ENCODE measurements around the gene PIH1D2.

The PIH1D2 gene

GRCh38 chr11:112082729-112083128 is 8.9 kb upstream of the PIH1D2 start:
- H3K27me3 ChIP-seq (ENCODE audit: control insufficient read depth in 1 of 2, insufficient read depth in 1 of 2, low read length in 2 of 2) = no peaks in the 10 kb centered on the region
- H4K91ac ChIP-seq (ENCODE audit: low read length) = no peak overlapping the region
- no peak overlapping the region for H3K4me2 ChIP-seq (ENCODE audit: low read length, poor library complexity, severe bottlenecking)
- H2BK12ac ChIP-seq (ENCODE audit: low read length in 2 of 2) = no peak overlapping the region
- 46% methylated on average over 4 of the region's 4 CpGs for WGBS
- H2AFZ ChIP-seq (ENCODE audit: low read depth, low read length) = no peak overlapping the region
- no peak overlapping the region for H2BK120ac ChIP-seq (ENCODE audit: low read depth, low read length)
- peaks cover under 1% of the 10 kb centered on the region for H3K4me1 ChIP-seq (ENCODE audit: control insufficient read depth, insufficient read depth, low read depth, low read length)
- no peak overlapping the region for H3K23ac ChIP-seq (ENCODE audit: low read length in 2 of 2)
- H3K36me3 ChIP-seq (ENCODE audit: control insufficient read depth in 1 of 2, insufficient read depth in 2 of 2, low read depth in 1 of 2, low read length in 2 of 2) = peaks cover 14 to 70% of the 10 kb centered on the region in 2 experiments
- peaks cover 14% of the 10 kb centered on the region for H3K79me1 ChIP-seq (replicated peaks; ENCODE audit: low read length, poor library complexity, severe bottlenecking)
- no peak overlapping the region for H3K4me3 ChIP-seq (ENCODE audit: insufficient read depth in 1 of 2, low read depth in 1 of 2, low read length in 2 of 2)
- no peak overlapping the region for H3K4ac ChIP-seq (ENCODE audit: low read depth in 1 of 2, low read length in 2 of 2)
- peak; percentile 95 for DNase-seq
- H3K18ac ChIP-seq (ENCODE audit: low read depth in 1 of 2, low read length in 2 of 2) = no peak overlapping the region
- H2AK5ac ChIP-seq (ENCODE audit: low read length, severe bottlenecking) = no peak overlapping the region
- no peak overlapping the region for H4K8ac ChIP-seq (ENCODE audit: low read length)
- H3K27ac ChIP-seq (ENCODE audit: low read length, poor library complexity, severe bottlenecking) = peak overlapping the region; percentile 28
- no peak overlapping the region for H2BK5ac ChIP-seq (ENCODE audit: low read depth, low read length, poor library complexity, severe bottlenecking)
- H3K9ac ChIP-seq (ENCODE audit: low read length) = peak overlapping the region; percentile 87
- no peak overlapping the region for H2BK15ac ChIP-seq (ENCODE audit: low read depth, poor library complexity, severe bottlenecking)
- H3K14ac ChIP-seq (ENCODE audit: low read length in 2 of 2) = no peak overlapping the region
- H3K9me3 ChIP-seq (ENCODE audit: control insufficient read depth, low read length) = no peaks in the 10 kb centered on the region

DNA sequence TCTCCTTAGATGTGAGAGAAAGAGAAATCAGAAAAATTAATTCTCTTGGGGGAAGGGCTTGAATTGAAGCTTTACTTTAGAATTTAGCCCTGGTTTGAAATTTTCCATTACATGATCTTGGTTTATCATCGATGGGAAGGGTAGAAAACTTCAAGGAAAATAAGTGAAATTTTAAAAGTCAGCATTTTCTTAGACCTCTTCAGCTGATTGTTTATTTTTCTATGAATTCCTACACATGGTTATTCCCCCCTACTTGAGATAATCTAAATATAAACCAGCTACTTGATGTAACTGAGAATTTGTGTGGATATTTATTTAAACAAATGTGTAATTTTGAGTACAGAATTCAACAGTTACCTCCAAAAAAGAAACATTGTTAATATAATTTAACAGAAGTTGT is 10.9 kb downstream of the PIH1D2 start:
- H3K18ac ChIP-seq (ENCODE audit: low read depth in 1 of 2, low read length in 2 of 2) = no peak overlapping the region
- 80% methylated on average over 1 of the region's 1 CpG for WGBS
- no peak overlapping the region for H3K27ac ChIP-seq (ENCODE audit: low read length, poor library complexity, severe bottlenecking)

DNA sequence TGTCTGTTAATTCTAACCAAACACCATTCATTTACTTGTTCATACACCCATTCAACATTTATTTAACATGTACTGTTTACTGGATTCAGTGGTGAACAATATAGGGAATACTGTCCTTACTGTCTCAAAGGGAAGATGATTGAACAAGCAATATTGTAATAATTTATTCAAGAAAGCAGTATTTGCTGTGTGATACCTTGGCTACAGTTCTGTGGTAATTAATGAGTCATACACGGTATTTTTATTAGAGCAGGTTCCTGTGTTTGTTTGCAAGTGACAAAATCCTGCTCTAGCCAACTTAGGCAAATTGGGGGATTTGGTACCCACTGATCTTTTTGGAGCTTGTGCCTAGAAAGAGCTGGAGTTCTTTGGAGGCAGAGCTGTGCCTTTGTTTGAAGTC is 15.7 kb downstream of the PIH1D2 start:
- H4K8ac ChIP-seq (ENCODE audit: low read length) = no peak overlapping the region
- no peak overlapping the region for H2AFZ ChIP-seq (ENCODE audit: low read depth, low read length)
- no peak overlapping the region for H4K91ac ChIP-seq (ENCODE audit: low read length)
- H3K9me3 ChIP-seq (ENCODE audit: control insufficient read depth, low read length) = no peaks in the 10 kb centered on the region
- H3K14ac ChIP-seq (ENCODE audit: low read length in 2 of 2) = no peak overlapping the region
- no peaks in the 10 kb centered on the region for H3K4me1 ChIP-seq (ENCODE audit: control insufficient read depth, insufficient read depth, low read depth, low read length)
- no peak overlapping the region for H3K27ac ChIP-seq (ENCODE audit: low read length, poor library complexity, severe bottlenecking)
- H2BK5ac ChIP-seq (ENCODE audit: low read depth, low read length, poor library complexity, severe bottlenecking) = no peak overlapping the region
- WGBS = 95% methylated on average over 1 of the region's 1 CpG
- no peak overlapping the region for H2AK5ac ChIP-seq (ENCODE audit: low read length, severe bottlenecking)
- no peak overlapping the region for H3K4me3 ChIP-seq (ENCODE audit: insufficient read depth in 1 of 2, low read depth in 1 of 2, low read length in 2 of 2)
- DNase-seq = no peak
- H3K36me3 ChIP-seq (ENCODE audit: control insufficient read depth in 1 of 2, insufficient read depth in 2 of 2, low read depth in 1 of 2, low read length in 2 of 2) = peaks cover 23 to 86% of the 10 kb centered on the region in 2 experiments
- no peak overlapping the region for H2BK15ac ChIP-seq (ENCODE audit: low read depth, poor library complexity, severe bottlenecking)
- no peak overlapping the region for H3K18ac ChIP-seq (ENCODE audit: low read depth in 1 of 2, low read length in 2 of 2)
- no peak overlapping the region for H3K23ac ChIP-seq (ENCODE audit: low read length in 2 of 2)
- no peak overlapping the region for H2BK120ac ChIP-seq (ENCODE audit: low read depth, low read length)
- no peak overlapping the region for H3K4ac ChIP-seq (ENCODE audit: low read depth in 1 of 2, low read length in 2 of 2)
- no peaks in the 10 kb centered on the region for H3K27me3 ChIP-seq (ENCODE audit: control insufficient read depth in 1 of 2, insufficient read depth in 1 of 2, low read length in 2 of 2)
- peaks cover 8% of the 10 kb centered on the region for H3K79me1 ChIP-seq (replicated peaks; ENCODE audit: low read length, poor library complexity, severe bottlenecking)
- no peak overlapping the region for H2BK12ac ChIP-seq (ENCODE audit: low read length in 2 of 2)
- H3K4me2 ChIP-seq (ENCODE audit: low read length, poor library complexity, severe bottlenecking) = no peak overlapping the region
- H3K9ac ChIP-seq (ENCODE audit: low read length) = no peak overlapping the region

More for the DNA sequence above, 10.9 kb downstream of the PIH1D2 start:
- Histone ChIP-seq H3K4ac (ENCODE audit: low read depth in 1 of 2, low read length in 2 of 2) (no peak overlapping the region), H2BK12ac (ENCODE audit: low read length in 2 of 2) (no peak overlapping the region), H3K4me2 (ENCODE audit: low read length, poor library complexity, severe bottlenecking) (no peak overlapping the region), H3K4me1 (ENCODE audit: control insufficient read depth, insufficient read depth, low read depth, low read length) (no peaks in the 10 kb centered on the region), H2BK15ac (ENCODE audit: low read depth, poor library complexity, severe bottlenecking) (no peak overlapping the region), H3K9me3 (ENCODE audit: control insufficient read depth, low read length) (no peaks in the 10 kb centered on the region), H4K91ac (ENCODE audit: low read length) (no peak overlapping the region), H2AFZ (ENCODE audit: low read depth, low read length) (no peak overlapping the region), H3K14ac (ENCODE audit: low read length in 2 of 2) (no peak overlapping the region), H3K9ac (ENCODE audit: low read length) (no peak overlapping the region), H3K23ac (ENCODE audit: low read length in 2 of 2) (no peak overlapping the region), H2AK5ac (ENCODE audit: low read length, severe bottlenecking) (no peak overlapping the region), H2BK120ac (ENCODE audit: low read depth, low read length) (no peak overlapping the region), H3K4me3 (ENCODE audit: insufficient read depth in 1 of 2, low read depth in 1 of 2, low read length in 2 of 2) (no peak overlapping the region), H3K27me3 (ENCODE audit: control insufficient read depth in 1 of 2, insufficient read depth in 1 of 2, low read length in 2 of 2) (no peaks in the 10 kb centered on the region), H4K8ac (ENCODE audit: low read length) (no peak overlapping the region), H3K36me3 (ENCODE audit: control insufficient read depth in 1 of 2, insufficient read depth in 2 of 2, low read depth in 1 of 2, low read length in 2 of 2) (peaks cover 14 to 58% of the 10 kb centered on the region in 2 experiments), H2BK5ac (ENCODE audit: low read depth, low read length, poor library complexity, severe bottlenecking) (no peak overlapping the region), H3K79me1 (replicated peaks; ENCODE audit: low read length, poor library complexity, severe bottlenecking) (peaks cover 8% of the 10 kb centered on the region)
- no peak for DNase-seq

- Histone ChIP-seq H3K4ac (ENCODE audit: low read depth in 1 of 2, low read length in 2 of 2) (no peak overlapping the region), H2BK12ac (ENCODE audit: low read length in 2 of 2) (no peak overlapping the region), H3K4me1 (ENCODE audit: control insufficient read depth, insufficient read depth, low read depth, low read length) (no peaks in the 10 kb centered on the region), H2AFZ (ENCODE audit: low read depth, low read length) (no peak overlapping the region), H3K27ac (ENCODE audit: low read length, poor library complexity, severe bottlenecking) (no peak overlapping the region), H3K79me1 (replicated peaks; ENCODE audit: low read length, poor library complexity, severe bottlenecking) (peaks cover 8% of the 10 kb centered on the region), H4K8ac (ENCODE audit: low read length) (no peak overlapping the region), H3K36me3 (ENCODE audit: control insufficient read depth in 1 of 2, insufficient read depth in 2 of 2, low read depth in 1 of 2, low read length in 2 of 2) (peaks cover 26 to 84% of the 10 kb centered on the region in 2 experiments), H3K14ac (ENCODE audit: low read length in 2 of 2) (no peak overlapping the region), H3K23ac (ENCODE audit: low read length in 2 of 2) (no peak overlapping the region), H3K4me3 (ENCODE audit: insufficient read depth in 1 of 2, low read depth in 1 of 2, low read length in 2 of 2) (no peak overlapping the region), H2BK5ac (ENCODE audit: low read depth, low read length, poor library complexity, severe bottlenecking) (no peak overlapping the region), H2AK5ac (ENCODE audit: low read length, severe bottlenecking) (no peak overlapping the region), H3K9ac (ENCODE audit: low read length) (no peak overlapping the region), H3K4me2 (ENCODE audit: low read length, poor library complexity, severe bottlenecking) (no peak overlapping the region), H2BK15ac (ENCODE audit: low read depth, poor library complexity, severe bottlenecking) (no peak overlapping the region), H2BK120ac (ENCODE audit: low read depth, low read length) (no peak overlapping the region), H3K9me3 (ENCODE audit: control insufficient read depth, low read length) (no peaks in the 10 kb centered on the region), H3K27me3 (ENCODE audit: control insufficient read depth in 1 of 2, insufficient read depth in 1 of 2, low read length in 2 of 2) (no peaks in the 10 kb centered on the region), H3K18ac (ENCODE audit: low read depth in 1 of 2, low read length in 2 of 2) (no peak overlapping the region), H4K91ac (ENCODE audit: low read length) (no peak overlapping the region)
- no peak for DNase-seq
- WGBS = 94% methylated on average over 4 of the region's 4 CpGs
These were observed 16.6 kb downstream of the PIH1D2 start for GRCh38 chr11:112057170-112057569.
